Endothelial cell of umbilical vein (primary cell): ENCODE results near the gene CSNK1A1. TPM values are rescaled to one million over a fixed set of nuclear protein-coding genes. Genes with fewer than 3 reads are reported as not detected.

Experiments
- BruUV-seq: library from RNA; stranded (reverse); fragments of 400-500 nt; replicated peaks from 2 replicates; lab custom pipeline; 2021; lab: Mats Ljungman, UMichigan
- CTCF ChIA-PET: fragments of 300-600, 350-600 bp; sonication (Branson Sonifier 250); formaldehyde crosslinking; loops from one replicate; lab custom pipeline; 2021; ENCODE audit warnings: antibody characterized with exemption, inconsistent platforms; lab: Charles Lee
- POLR2A ChIA-PET: fragments of 300-600, 350-600 bp; sonication (Branson Sonifier 250); formaldehyde crosslinking; loops from one replicate; lab custom pipeline; 2021; ENCODE audit warnings: antibody characterized with exemption, inconsistent platforms; lab: Charles Lee
- DNase-seq: peaks from one replicate; pipeline ENCODE4 v3.0.0-alpha.2; 2011; ENCODE audit warnings: low read depth, low spot score
- FAIRE-seq: peaks from 2 replicates; lab custom pipeline; 2011; peaks lifted over from hg19 to GRCh38; lab: Jason Lieb, UNC
- H2AFZ ChIP-seq: 2 replicates; pipeline ENCODE4 v1.6.0; 2012; ENCODE audit warnings: low read depth, low read length, control low read depth, inconsistent platforms
- H3K27ac ChIP-seq: 2 replicates; pipeline ENCODE4 v1.5.1; 2011; ENCODE audit warnings: low read depth, mild to moderate bottlenecking, control low read depth, low read length, moderate library complexity; ENCODE audit not compliant: insufficient read depth
- H3K27me3 ChIP-seq, 2 experiments: 2 replicates each; pipeline versions ENCODE4 v1.6.0 to v1.6.1; 2011; ENCODE audit warnings: low read length in 2 of 2, mixed read lengths in 1 of 2; ENCODE audit not compliant: control insufficient read depth in 2 of 2, insufficient read depth in 2 of 2
- H3K36me3 ChIP-seq, 2 experiments: 2 replicates in 1 of 2; 3 replicates in 1 of 2; pipeline ENCODE4 v1.5.1; 2011; ENCODE audit warnings: low read length in 2 of 2, mild to moderate bottlenecking in 1 of 2, moderate library complexity in 1 of 2; ENCODE audit not compliant: control insufficient read depth in 2 of 2, insufficient read depth in 2 of 2; ENCODE audit errors: extremely low read depth in 1 of 2
- H3K4me1 ChIP-seq: 3 replicates; pipeline ENCODE4 v1.5.1; 2011; ENCODE audit warnings: mild to moderate bottlenecking, low read length; ENCODE audit not compliant: control insufficient read depth, insufficient read depth; ENCODE audit errors: extremely low read depth
- H3K4me2 ChIP-seq: 2 replicates; pipeline ENCODE4 v1.6.1; 2011; ENCODE audit warnings: low read length, control low read depth, mixed read lengths; ENCODE audit not compliant: insufficient read depth
- H3K4me3 ChIP-seq, 3 experiments: fragments of 200-600 bp in 1 of 3; sonication (generic), shearing (Covaris generic) in 1 of 3; replicated peaks in 1 of 3; 2 replicates each; pipeline ENCODE4 v1.5.1; 2011 to 2016; ENCODE audit warnings: control low read depth in 3 of 3, low read length in 3 of 3, mild to moderate bottlenecking in 2 of 3, inconsistent platforms in 1 of 3, low read depth in 1 of 3, moderate library complexity in 1 of 3; ENCODE audit not compliant: insufficient read depth in 1 of 3
- H3K79me2 ChIP-seq: 2 replicates; pipeline ENCODE4 v1.6.0; 2012; ENCODE audit warnings: low read length, inconsistent platforms; ENCODE audit not compliant: control insufficient read depth, insufficient read depth
- H3K9ac ChIP-seq: replicated peaks from 2 replicates; pipeline ENCODE3; 2011; ENCODE audit warnings: low read length, control low read depth; ENCODE audit not compliant: insufficient read depth; ENCODE audit errors: extremely low read depth
- H3K9me1 ChIP-seq: replicated peaks from 3 replicates; pipeline ENCODE4 v1.6.0; 2011; ENCODE audit warnings: mild to moderate bottlenecking, low read length; ENCODE audit not compliant: control insufficient read depth, insufficient read depth; ENCODE audit errors: extremely low read depth
- H3K9me3 ChIP-seq: replicated peaks from 2 replicates; pipeline ENCODE4 v1.5.1; 2012; ENCODE audit warnings: low read length, inconsistent platforms; ENCODE audit not compliant: control insufficient read depth, insufficient read depth
- H4K20me1 ChIP-seq: replicated peaks from 2 replicates; pipeline ENCODE3; 2011; ENCODE audit warnings: mild to moderate bottlenecking, low read length; ENCODE audit not compliant: control insufficient read depth, insufficient read depth; ENCODE audit errors: extremely low read depth
- CTCF ChIP-seq, 2 donors: IDR thresholded peaks; 1 replicate in 1 of 2; 2 replicates in 1 of 2; pipeline ENCODE4 v1.5.1; 2011; ENCODE audit warnings: low read length in 2 of 2, mild to moderate bottlenecking in 2 of 2, moderate library complexity in 2 of 2, control low read depth in 1 of 2, inconsistent platforms in 1 of 2, low read depth in 1 of 2; ENCODE audit not compliant: insufficient read depth in 1 of 2; ENCODE audit errors: extremely low read depth in 1 of 2
- EZH2 ChIP-seq: IDR thresholded peaks from 2 replicates; pipeline ENCODE4 v1.6.1; 2012; ENCODE audit warnings: borderline replicate concordance, low read depth, mild to moderate bottlenecking, moderate library complexity, low read length, inconsistent platforms; ENCODE audit not compliant: severe bottlenecking
- FOS ChIP-seq: IDR thresholded peaks from 2 replicates; pipeline ENCODE4 v1.6.1; 2011; ENCODE audit warnings: mild to moderate bottlenecking, low read length, moderate library complexity, borderline replicate concordance; ENCODE audit not compliant: insufficient read depth
- GATA2 ChIP-seq: IDR thresholded peaks from 2 replicates; pipeline ENCODE4 v1.7.0; 2011; ENCODE audit warnings: low read depth, mild to moderate bottlenecking, moderate library complexity, mixed read lengths, low read length; ENCODE audit not compliant: insufficient read length, insufficient read depth
- JUN ChIP-seq: IDR thresholded peaks from 2 replicates; pipeline ENCODE4 v1.6.1; 2011; ENCODE audit warnings: borderline replicate concordance, low read depth; ENCODE audit not compliant: insufficient read length, insufficient read depth
- MAX ChIP-seq: IDR thresholded peaks from 2 replicates; pipeline ENCODE4 v1.6.1; 2011; ENCODE audit not compliant: insufficient read depth, insufficient read length
- MYC ChIP-seq: IDR thresholded peaks from one replicate; pipeline ENCODE4 v1.6.1; 2011; ENCODE audit warnings: mild to moderate bottlenecking, low read depth, low read length
- POLR2A ChIP-seq: IDR thresholded peaks from 2 replicates; pipeline ENCODE4 v1.6.1; 2012; ENCODE audit warnings: low read depth, mild to moderate bottlenecking, control low read depth, low read length
- POLR2AphosphoS5 ChIP-seq: IDR thresholded peaks from 2 replicates; pipeline ENCODE4 v1.6.1; 2012; ENCODE audit warnings: low read depth, mild to moderate bottlenecking, control low read depth, low read length, moderate library complexity; ENCODE audit not compliant: insufficient read depth
- dilution Hi-C: fragments of 300-500 bp; cut with MboI; formaldehyde crosslinking; loops from one replicate; pipeline ENCODE4 v1.15.0; 2019; ENCODE audit warnings: low sequenced_read_pairs; ENCODE audit not compliant: extremely low pct_ligation_motif_present
- intact Hi-C: fragments of 100-400 bp; cut with micrococcal nuclease; formaldehyde crosslinking; loops from one replicate; pipeline ENCODE4 v1.10.0; 2022
- polyA plus RNA-seq, 4 experiments: library from polyadenylated mRNA; depleted of rRNA in 3 of 4; stranded (reverse) in 3 of 4; unstranded in 1 of 4; fragments of >200 nt; gene quantifications; 2 replicates each; pipeline versions ENCODE4 v1.2.1 to v1.2.3, GENCODE V29; 2011 to 2012; ENCODE audit warnings: missing spikeins in 1 of 4
- total RNA-seq: library from RNA; stranded (reverse); gene quantifications from 2 replicates; pipeline ENCODE4 v1.2.3, GENCODE V29; 2021

The CSNK1A1 gene
- total and polyA plus RNA-seq, 2 donors (not counting 3 experiments of a cell fraction or from before 2014, with no cell fraction given), result 74.1 to 253 TPM

GRCh38 chr5:149448831-149449714, 102.2 kb downstream of the CSNK1A1 start:
- Histone ChIP-seq H3K79me2 (no peaks in the 10 kb centered on the region), H3K9me3 (no peaks in the 10 kb centered on the region), H3K4me1 (peaks cover 63% of the 10 kb centered on the region), H2AFZ (no peak overlapping the region), H3K4me2 (no peak overlapping the region), H3K27ac (peak overlapping the region; percentile 90), H3K9ac (no peak overlapping the region), H3K36me3 (no peaks in the 10 kb centered on the region), H3K9me1 (no peaks in the 10 kb centered on the region), H4K20me1 (no peaks in the 10 kb centered on the region), H3K4me3 (no peak overlapping the region), H3K27me3 (no peaks in the 10 kb centered on the region)
- TF ChIP-seq FOS (no peak), CTCF (IDR thresholded peaks at IDR 0.05; ENCODE audit: extremely low read depth in 1 of 2, insufficient read depth in 1 of 2, low read depth in 1 of 2, low read length in 2 of 2) (peak; percentile 22 to 23)
- CTCF ChIA-PET, result interaction anchor here (0.7 to 4.4 kb wide), 7 partner anchors 9 to 113 kb away, joined by 3 to 26 read pairs (median 5); partner anchors contain the start of gene CSNK1A1
- intact Hi-C loops (no loop called here), dilution Hi-C loops (no loop called here)
- DNase-seq (peak; percentile 56), FAIRE-seq (peak; percentile 59)
- POLR2A ChIA-PET, result interaction anchor here (0.6 kb wide), 1 partner anchor 95 kb away, joined by 3 read pairs; no protein-coding TSS in a partner anchor
- BruUV-seq, result no TSS peak

GRCh38 chr5:149448431-149448830, 102.8 kb downstream of the CSNK1A1 start:
- H3K9me1 ChIP-seq, result no peaks in the 10 kb centered on the region
- DNase-seq (no peak), FAIRE-seq (no peak)
- dilution Hi-C loops, result no loop called here
- H3K4me3 ChIP-seq, result no peak overlapping the region
- no peak for TF ChIP-seq MYC
- no peak for TF ChIP-seq EZH2
- no peak for TF ChIP-seq FOS
- no peak for TF ChIP-seq GATA2
- no peak for TF ChIP-seq MAX
- TF ChIP-seq POLR2AphosphoS5, result no peak
- no peak for TF ChIP-seq CTCF (IDR thresholded peaks at IDR 0.05; ENCODE audit: extremely low read depth in 1 of 2, insufficient read depth in 1 of 2, low read depth in 1 of 2, low read length in 2 of 2)
- no peak for TF ChIP-seq POLR2A
- TF ChIP-seq JUN, result no peak
- H3K4me1 ChIP-seq, result peaks cover 60% of the 10 kb centered on the region
- no TSS peak for BruUV-seq
- no peak overlapping the region for H2AFZ ChIP-seq
- intact Hi-C loops, result no loop called here
- no peak overlapping the region for H3K9ac ChIP-seq
- H3K4me2 ChIP-seq, result no peak overlapping the region
- no peaks in the 10 kb centered on the region for H3K79me2 ChIP-seq
- ChIA-PET POLR2A (no interaction called here), CTCF (interaction anchor here (0.7 to 4.4 kb wide), 8 partner anchors 9 to 170 kb away, joined by 3 to 26 read pairs (median 5); partner anchors contain the start of gene CSNK1A1)
- H3K9me3 ChIP-seq, result no peaks in the 10 kb centered on the region
- H4K20me1 ChIP-seq, result no peaks in the 10 kb centered on the region
- H3K36me3 ChIP-seq, result no peaks in the 10 kb centered on the region
- H3K27ac ChIP-seq, result no peak overlapping the region
- H3K27me3 ChIP-seq, result no peaks in the 10 kb centered on the region
